ENCODE measurements around the gene PIK3AP1. TPM values are rescaled to one million over a fixed set of nuclear protein-coding genes. Genes with fewer than 3 reads are reported as not detected.

PIK3AP1 gene
- total RNA-seq, 2 donors from 2014 or later = 1.3 to 5.2 TPM

DNA sequence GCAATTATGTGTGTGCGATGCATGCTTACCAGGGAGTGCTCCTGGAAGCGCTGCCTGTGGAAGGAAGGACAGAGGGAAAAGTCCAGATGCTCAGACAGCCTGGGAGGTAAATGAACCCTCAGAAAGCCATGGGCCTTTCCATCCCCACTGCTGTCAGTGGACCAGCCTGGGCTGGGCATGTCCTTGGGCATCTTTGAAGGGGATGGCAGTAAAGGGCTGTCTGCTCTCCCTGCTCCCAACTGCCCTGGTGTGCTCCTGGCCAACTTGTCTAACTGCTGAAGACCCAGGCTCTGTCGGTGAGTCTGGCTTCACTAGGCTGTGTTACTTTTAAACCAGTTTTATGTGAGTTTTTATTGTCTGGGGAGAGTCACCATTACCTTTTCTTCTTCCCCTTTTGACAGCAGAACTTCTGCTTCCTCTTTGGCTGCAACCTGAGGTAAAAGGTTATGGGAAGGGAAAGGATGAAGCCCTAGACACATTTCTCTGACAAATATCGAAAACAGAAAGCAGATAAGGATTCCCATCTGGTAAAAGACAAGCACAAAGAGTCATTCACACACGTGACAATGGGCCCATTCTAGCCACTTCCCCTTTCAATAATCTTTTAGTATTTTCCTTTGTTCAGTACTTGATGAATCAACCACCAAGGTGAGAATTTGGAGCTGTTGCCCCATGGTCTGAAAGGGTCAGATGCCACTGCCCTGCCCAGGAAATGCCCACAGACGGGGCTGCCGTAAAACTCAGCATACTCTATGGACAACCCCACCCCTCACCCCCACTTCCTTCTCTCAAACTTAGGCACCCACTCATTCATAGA, 27.6 kb upstream of the PIK3AP1 start:
- Histone ChIP-seq H3K4me1 (ENCODE audit: control insufficient read depth, insufficient read depth, low read length) (no peaks in the 10 kb centered on the region), H3K9ac (ENCODE audit: extremely low read depth, low read length, poor library complexity, severe bottlenecking) (no peak overlapping the region), H3K27me3 (ENCODE audit: control insufficient read depth, insufficient read depth, low read length, poor library complexity, severe bottlenecking) (no peaks in the 10 kb centered on the region), H3K4me3 (ENCODE audit: low read length) (no peak overlapping the region), H3K9me3 (ENCODE audit: control insufficient read depth, low read length) (no peaks in the 10 kb centered on the region), H3K36me3 (ENCODE audit: control insufficient read depth, insufficient read depth, low read length) (no peaks in the 10 kb centered on the region), H3K27ac (ENCODE audit: low read depth, low read length) (no peak overlapping the region)
- WGBS, 2 experiments (ENCODE audit: insufficient coverage in 1 of 2, insufficient read length in 1 of 2) = 84 to 87% methylated on average over 6 to 7 of the region's 7 CpGs
- Mint-ChIP-seq H3K4me1 (no peaks in the 10 kb centered on the region), H3K36me3 (ENCODE audit: low read depth) (no peaks in the 10 kb centered on the region), H3K9me3 (no peaks in the 10 kb centered on the region), H3K27me3 (ENCODE audit: insufficient read depth) (no peaks in the 10 kb centered on the region), H3K4me3 (no peak overlapping the region), H3K27ac (no peak overlapping the region)
- no peak for TF ChIP-seq CTCF (conservative IDR thresholded peaks at IDR 0.05)
- no peak for DNase-seq

GRCh38 chr10:96746503-96746902, 26.2 kb upstream of the PIK3AP1 start:
- no peak for DNase-seq
- Histone ChIP-seq H3K27ac (ENCODE audit: low read depth, low read length) (no peak overlapping the region), H3K9ac (ENCODE audit: extremely low read depth, low read length, poor library complexity, severe bottlenecking) (no peak overlapping the region), H3K27me3 (ENCODE audit: control insufficient read depth, insufficient read depth, low read length, poor library complexity, severe bottlenecking) (no peaks in the 10 kb centered on the region), H3K4me3 (ENCODE audit: low read length) (no peak overlapping the region), H3K36me3 (ENCODE audit: control insufficient read depth, insufficient read depth, low read length) (no peaks in the 10 kb centered on the region), H3K4me1 (ENCODE audit: control insufficient read depth, insufficient read depth, low read length) (no peaks in the 10 kb centered on the region), H3K9me3 (ENCODE audit: control insufficient read depth, low read length) (no peaks in the 10 kb centered on the region)
- no peaks in the 10 kb centered on the region for H3K9me3 Mint-ChIP-seq
- WGBS, 2 experiments (ENCODE audit: insufficient coverage in 1 of 2, insufficient read length in 1 of 2) = 98 to 100% methylated on average over 1 to 3 of the region's 3 CpGs
- no peaks in the 10 kb centered on the region for H3K4me1 Mint-ChIP-seq
- H3K36me3 Mint-ChIP-seq (ENCODE audit: low read depth) = no peaks in the 10 kb centered on the region
- no peak for TF ChIP-seq CTCF (conservative IDR thresholded peaks at IDR 0.05)
- no peak overlapping the region for H3K4me3 Mint-ChIP-seq
- H3K27me3 Mint-ChIP-seq (ENCODE audit: insufficient read depth) = no peaks in the 10 kb centered on the region
- H3K27ac Mint-ChIP-seq = no peak overlapping the region

DNA sequence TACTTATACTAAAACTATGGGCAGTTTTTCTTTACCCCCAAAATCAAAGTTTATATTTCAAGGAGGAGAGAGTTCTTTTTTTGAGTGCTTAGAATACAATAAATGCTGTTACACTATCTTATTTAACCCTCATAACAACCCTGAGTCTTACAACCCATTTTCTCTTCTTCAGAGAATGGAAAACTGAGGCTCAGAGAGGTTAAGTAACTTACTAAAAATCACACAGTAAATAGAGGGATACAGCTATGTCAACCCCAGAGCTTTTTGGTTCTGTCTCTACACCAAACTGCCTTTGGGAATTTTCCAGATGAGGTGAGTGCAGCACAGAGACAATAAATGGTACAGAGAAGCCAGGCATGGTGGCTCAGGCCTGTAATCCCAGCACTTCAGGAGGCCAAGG, 25.6 kb upstream of the PIK3AP1 start:
- H3K4me3 Mint-ChIP-seq = no peak overlapping the region
- TF ChIP-seq CTCF (conservative IDR thresholded peaks at IDR 0.05) = no peak
- H3K9me3 Mint-ChIP-seq = no peaks in the 10 kb centered on the region
- no peaks in the 10 kb centered on the region for H3K4me1 ChIP-seq (ENCODE audit: control insufficient read depth, insufficient read depth, low read length)
- no peak overlapping the region for H3K27ac ChIP-seq (ENCODE audit: low read depth, low read length)
- peaks cover 2% of the 10 kb centered on the region for H3K4me1 Mint-ChIP-seq
- H3K27me3 Mint-ChIP-seq (ENCODE audit: insufficient read depth) = no peaks in the 10 kb centered on the region
- no peak overlapping the region for H3K9ac ChIP-seq (ENCODE audit: extremely low read depth, low read length, poor library complexity, severe bottlenecking)
- DNase-seq = no peak
- H3K27me3 ChIP-seq (ENCODE audit: control insufficient read depth, insufficient read depth, low read length, poor library complexity, severe bottlenecking) = no peaks in the 10 kb centered on the region
- no peak overlapping the region for H3K27ac Mint-ChIP-seq
- H3K36me3 ChIP-seq (ENCODE audit: control insufficient read depth, insufficient read depth, low read length) = no peaks in the 10 kb centered on the region
- no peak overlapping the region for H3K4me3 ChIP-seq (ENCODE audit: low read length)
- no peaks in the 10 kb centered on the region for H3K9me3 ChIP-seq (ENCODE audit: control insufficient read depth, low read length)
- H3K36me3 Mint-ChIP-seq (ENCODE audit: low read depth) = no peaks in the 10 kb centered on the region

Data from endodermal cell (in vitro differentiated cells).